Naive thymus-derived CD4-positive, alpha-beta T cell (primary cell): ENCODE results near the gene DIAPH1. TPM values are rescaled to one million over a fixed set of nuclear protein-coding genes. Genes with fewer than 3 reads are reported as not detected.

Experiments used
- ATAC-seq: fragments of 150-1000 bp; cut with Tn5 transposase; 2 replicates; pipeline ENCODE4 v1.10.0; 2021; ENCODE audit warnings: mild to moderate bottlenecking, moderate library complexity
- CTCF ChIA-PET: fragments of 350-600 bp; sonication (Branson Sonifier 250); formaldehyde crosslinking; loops from one replicate; lab custom pipeline; 2021; ENCODE audit warnings: antibody characterized with exemption; lab: Charles Lee
- POLR2A ChIA-PET: fragments of 350-600 bp; sonication (Branson Sonifier 250); formaldehyde crosslinking; loops from one replicate; lab custom pipeline; 2021; ENCODE audit warnings: antibody characterized with exemption, inconsistent platforms; lab: Charles Lee
- DNase-seq, 9 donors: peaks; one replicate each; pipeline versions ENCODE4 v3.0.0 to v3.0.0-alpha.2; 2020 to 2022; ENCODE audit warnings: mixed read lengths in 1 of 9
- H3K27ac ChIP-seq: one replicate; pipeline ENCODE4 v1.7.0; 2013; ENCODE audit warnings: mild to moderate bottlenecking, low read depth, low read length, moderate library complexity
- H3K27me3 ChIP-seq, 2 donors: one replicate each; pipeline ENCODE4 v1.7.0; 2013; ENCODE audit warnings: low read length in 2 of 2, mild to moderate bottlenecking in 2 of 2, moderate library complexity in 2 of 2; ENCODE audit not compliant: control insufficient read depth in 2 of 2, insufficient read depth in 2 of 2
- H3K36me3 ChIP-seq, 3 experiments: 1 replicate in 2 of 3; 2 replicates in 1 of 3; pipeline ENCODE4 v1.7.0; 2013; ENCODE audit warnings: low read length in 3 of 3, mild to moderate bottlenecking in 3 of 3, moderate library complexity in 1 of 3; ENCODE audit not compliant: insufficient read depth in 3 of 3, control insufficient read depth in 2 of 3
- H3K4me1 ChIP-seq, 2 donors: one replicate each; pipeline ENCODE4 v1.7.0; 2013; ENCODE audit warnings: low read length in 2 of 2, mild to moderate bottlenecking in 2 of 2, moderate library complexity in 1 of 2; ENCODE audit not compliant: control insufficient read depth in 2 of 2, insufficient read depth in 2 of 2
- H3K4me3 ChIP-seq: 2 replicates; pipeline ENCODE4 v1.7.0; 2013; ENCODE audit warnings: mild to moderate bottlenecking, low read length
- H3K9me3 ChIP-seq, 3 experiments: 1 replicate in 2 of 3; 2 replicates in 1 of 3; pipeline ENCODE4 v1.7.0; 2013; ENCODE audit warnings: low read length in 3 of 3; ENCODE audit not compliant: control insufficient read depth in 2 of 3
- H3K27ac Mint-ChIP-seq, 9 donors: one replicate each; pipeline ENCODE4 v1.8.0; 2020 to 2022; ENCODE audit warnings: mixed read lengths in 9 of 9, mild to moderate bottlenecking in 8 of 9, moderate library complexity in 5 of 9, inconsistent platforms in 2 of 9
- H3K27me3 Mint-ChIP-seq, 5 donors: one replicate each; pipeline ENCODE4 v1.8.0; 2021 to 2022; ENCODE audit warnings: mixed read lengths in 5 of 5, mild to moderate bottlenecking in 1 of 5
- H3K36me3 Mint-ChIP-seq, 5 donors: one replicate each; pipeline ENCODE4 v1.8.0; 2020 to 2022; ENCODE audit warnings: mixed read lengths in 5 of 5, mild to moderate bottlenecking in 3 of 5, inconsistent platforms in 1 of 5
- H3K4me1 Mint-ChIP-seq, 7 donors: one replicate each; pipeline ENCODE4 v1.8.0; 2020 to 2022; ENCODE audit warnings: mixed read lengths in 7 of 7, mild to moderate bottlenecking in 3 of 7, inconsistent platforms in 1 of 7
- H3K4me3 Mint-ChIP-seq, 10 donors: one replicate each; pipeline ENCODE4 v1.8.0; 2020 to 2022; ENCODE audit warnings: mild to moderate bottlenecking in 10 of 10, mixed read lengths in 10 of 10, moderate library complexity in 6 of 10, inconsistent platforms in 2 of 10
- H3K9me3 Mint-ChIP-seq, 11 donors: one replicate each; pipeline ENCODE4 v1.8.0; 2020 to 2022; ENCODE audit warnings: mixed read lengths in 11 of 11, mild to moderate bottlenecking in 4 of 11, inconsistent platforms in 1 of 11, moderate library complexity in 1 of 11
- intact Hi-C, 2 donors: fragments of 100-400 bp; cut with micrococcal nuclease; formaldehyde crosslinking; loops; one replicate each; pipeline ENCODE4 v1.15.1; 2023
- polyA plus RNA-seq, 2 donors: library from polyadenylated mRNA; unstranded; fragments of 300-500 nt; fragmentation: Illumina TruSeq; gene quantifications; one replicate each; pipeline ENCODE4 v1.2.3, GENCODE V29; 2021
- total RNA-seq, 6 experiments: library from RNA in 5 of 6; stranded (reverse) in 5 of 6; gene quantifications; 1 replicate in 5 of 6; 2 replicates in 1 of 6; pipeline ENCODE4 v1.2.3 and lab custom pipeline; 2021 to 2026

Gene DIAPH1
- total and polyA plus RNA-seq, 7 experiments from 2014 or later = 89.7 to 278 (median 172) TPM

- ChIA-PET POLR2A (interaction anchor here (1.0 to 1.6 kb wide), 3 partner anchors 34 to 239 kb away, joined by 3 to 7 read pairs (median 4); partner anchors contain the start of gene TAF7), CTCF (interaction anchor here (0.6 to 3.6 kb wide), 14 partner anchors 9 to 476 kb away, joined by 3 to 13 read pairs (median 3); partner anchors contain the start of genes PCDHGA10 and PCDHGB3)
- Histone ChIP-seq H3K9me3 (no peaks in the 10 kb centered on the region), H3K4me1 (peaks cover 6 to 7% of the 10 kb centered on the region in 2 donors), H3K36me3 (peaks cover 10 to 47% (median 11%) of the 10 kb centered on the region in 3 experiments), H3K4me3 (no peak overlapping the region), H3K27ac (peak overlapping the region; percentile 33), H3K27me3 (no peaks in the 10 kb centered on the region)
- H3K9me3 Mint-ChIP-seq = no peaks in the 10 kb centered on the region
- H3K36me3 Mint-ChIP-seq = peaks cover 3 to 58% (median 34%) of the 10 kb centered on the region in 5 donors
- peak overlapping the region; percentile 4 to 69 (median 55) for H3K27ac Mint-ChIP-seq
- DNase-seq = no peak
- ATAC-seq = peak; percentile 19
- peak overlapping the region in 2 of 10 donors; percentile 13 to 14 for H3K4me3 Mint-ChIP-seq
- intact Hi-C loops = loop anchor here (1.0 to 10.0 kb wide), 9 partner anchors 141 to 474 kb away; partner anchors contain the start of genes PCDHB14 (in 1 of the 2), PCDHGA10 (in 1 of the 2), PCDHGA3 (in 1 of the 2) and PCDHGB2 (in 1 of the 2)
- no peaks in the 10 kb centered on the region for H3K27me3 Mint-ChIP-seq
- peaks cover 21 to 50% (median 34%) of the 10 kb centered on the region in 7 donors for H3K4me1 Mint-ChIP-seq
Observed at GRCh38 chr5:141558150-141558549, 60.6 kb downstream of the DIAPH1 start.

- no peaks in the 10 kb centered on the region for H3K9me3 ChIP-seq
Observed at GRCh38 chr5:141557681-141558136, 61.1 kb downstream of the DIAPH1 start.

GRCh38 chr5:141547921-141548320 lies 70.9 kb downstream of the DIAPH1 start:
- no peaks in the 10 kb centered on the region for H3K4me1 ChIP-seq
- H3K27ac Mint-ChIP-seq = peak overlapping the region in 2 of 9 donors; percentile 19 to 41
- no peaks in the 10 kb centered on the region for H3K27me3 ChIP-seq
- no peak overlapping the region for H3K4me3 Mint-ChIP-seq
- peaks cover 0 to 24% (median 15%) of the 10 kb centered on the region in 11 donors for H3K9me3 Mint-ChIP-seq
- peaks cover 4 to 37% (median 9%) of the 10 kb centered on the region in 3 experiments for H3K36me3 ChIP-seq
- H3K27ac ChIP-seq = no peak overlapping the region
- peaks cover 12 to 58% (median 48%) of the 10 kb centered on the region in 7 donors for H3K4me1 Mint-ChIP-seq
- CTCF ChIA-PET = interaction anchor here (0.5 to 1.7 kb wide), 2 partner anchors 8 to 37 kb away, joined by 3 to 5 read pairs; no protein-coding TSS in a partner anchor
- ATAC-seq = no peak
- H3K9me3 ChIP-seq = peaks cover 0 to 16% (median 0%) of the 10 kb centered on the region in 3 experiments
- no peak overlapping the region for H3K4me3 ChIP-seq
- H3K27me3 Mint-ChIP-seq = no peaks in the 10 kb centered on the region
- POLR2A ChIA-PET = no interaction called here
- intact Hi-C loops = no loop called here
- peaks cover 12 to 82% (median 60%) of the 10 kb centered on the region in 5 donors for H3K36me3 Mint-ChIP-seq
- DNase-seq = no peak

More at GRCh38 chr5:141557681-141558136, 61.1 kb downstream of the DIAPH1 start:
- peak overlapping the region; percentile 4 to 69 (median 53) for H3K27ac Mint-ChIP-seq
- no peak overlapping the region for H3K4me3 ChIP-seq
- no peaks in the 10 kb centered on the region for H3K27me3 ChIP-seq
- peaks cover 3 to 61% (median 30%) of the 10 kb centered on the region in 5 donors for H3K36me3 Mint-ChIP-seq
- peak; percentile 52 to 74 (median 68) for DNase-seq
- H3K9me3 Mint-ChIP-seq = no peaks in the 10 kb centered on the region
- H3K27me3 Mint-ChIP-seq = no peaks in the 10 kb centered on the region
- no peak overlapping the region for H3K27ac ChIP-seq
- ChIA-PET POLR2A (interaction anchor here (1.5 to 1.6 kb wide), 2 partner anchors 237 to 238 kb away, joined by 4 to 7 read pairs; partner anchors contain the start of gene TAF7), CTCF (interaction anchor here (0.6 to 3.6 kb wide), 15 partner anchors 9 to 1063 kb away, joined by 3 to 13 read pairs (median 3); partner anchors contain the start of genes PCDHGA10 and PCDHGB3)
- H3K36me3 ChIP-seq = peaks cover 10 to 42% (median 11%) of the 10 kb centered on the region in 3 experiments
- peaks cover 18 to 46% (median 32%) of the 10 kb centered on the region in 7 donors for H3K4me1 Mint-ChIP-seq
- intact Hi-C loops = loop anchor here (1.0 to 10.0 kb wide), 9 partner anchors 140 to 473 kb away; partner anchors contain the start of genes PCDHB14 (in 1 of the 2), PCDHGA10 (in 1 of the 2), PCDHGA3 (in 1 of the 2) and PCDHGB2 (in 1 of the 2)
- peak; percentile 93 for ATAC-seq
- peaks cover 6 to 7% of the 10 kb centered on the region in 2 donors for H3K4me1 ChIP-seq
- H3K4me3 Mint-ChIP-seq = peak overlapping the region in 2 of 10 donors; percentile 13 to 14

GRCh38 chr5:141547488-141547887 lies 71.3 kb downstream of the DIAPH1 start:
- intact Hi-C loops = no loop called here
- Mint-ChIP-seq H3K27me3 (no peaks in the 10 kb centered on the region), H3K36me3 (peaks cover 12 to 82% (median 61%) of the 10 kb centered on the region in 5 donors), H3K9me3 (peaks cover 0 to 24% (median 15%) of the 10 kb centered on the region in 11 donors), H3K4me1 (peaks cover 12 to 60% (median 47%) of the 10 kb centered on the region in 7 donors), H3K4me3 (peak overlapping the region in 1 of 10 donors; percentile 6), H3K27ac (peak overlapping the region in 3 of 9 donors; percentile 23 to 49 (median 27))
- ChIA-PET CTCF (interaction anchor here (1.7 kb wide), 1 partner anchor 8 kb away, joined by 5 read pairs; no protein-coding TSS in a partner anchor), POLR2A (no interaction called here)
- Histone ChIP-seq H3K9me3 (peaks cover 0 to 16% (median 0%) of the 10 kb centered on the region in 3 experiments), H3K4me1 (no peaks in the 10 kb centered on the region), H3K27me3 (no peaks in the 10 kb centered on the region), H3K27ac (no peak overlapping the region), H3K36me3 (peaks cover 4 to 37% (median 9%) of the 10 kb centered on the region in 3 experiments), H3K4me3 (no peak overlapping the region)
- DNase-seq = no peak
- no peak for ATAC-seq

GRCh38 chr5:141543053-141543452 lies 75.7 kb downstream of the DIAPH1 start:
- no peak overlapping the region for H3K27ac ChIP-seq
- peaks cover 2 to 28% (median 3%) of the 10 kb centered on the region in 3 experiments for H3K36me3 ChIP-seq
- H3K27me3 Mint-ChIP-seq = no peaks in the 10 kb centered on the region
- H3K4me1 Mint-ChIP-seq = peaks cover 0 to 39% (median 21%) of the 10 kb centered on the region in 7 donors
- intact Hi-C loops = no loop called here
- CTCF ChIA-PET = interaction anchor here (1.5 kb wide), 1 partner anchor 9 kb away, joined by 3 read pairs; no protein-coding TSS in a partner anchor
- H3K36me3 Mint-ChIP-seq = peaks cover 19 to 57% (median 39%) of the 10 kb centered on the region in 5 donors
- no peak overlapping the region for H3K4me3 ChIP-seq
- peaks cover 0 to 15% (median 12%) of the 10 kb centered on the region in 11 donors for H3K9me3 Mint-ChIP-seq
- DNase-seq = no peak
- POLR2A ChIA-PET = interaction anchor here (0.6 kb wide), 1 partner anchor 230 kb away, joined by 3 read pairs; no protein-coding TSS in a partner anchor
- H3K27me3 ChIP-seq = no peaks in the 10 kb centered on the region
- no peak overlapping the region for H3K4me3 Mint-ChIP-seq
- no peaks in the 10 kb centered on the region for H3K4me1 ChIP-seq
- no peak for ATAC-seq
- peaks cover 0 to 7% (median 0%) of the 10 kb centered on the region in 3 experiments for H3K9me3 ChIP-seq
- no peak overlapping the region for H3K27ac Mint-ChIP-seq

GRCh38 chr5:141534492-141535213 lies 84.1 kb downstream of the DIAPH1 start:
- no peaks in the 10 kb centered on the region for H3K27me3 ChIP-seq
- no peak overlapping the region for H3K4me3 ChIP-seq
- no peak for DNase-seq
- peaks cover 3 to 31% (median 28%) of the 10 kb centered on the region in 5 donors for H3K36me3 Mint-ChIP-seq
- no peaks in the 10 kb centered on the region for H3K4me1 ChIP-seq
- H3K27me3 Mint-ChIP-seq = no peaks in the 10 kb centered on the region
- CTCF ChIA-PET = interaction anchor here (0.9 to 1.7 kb wide), 4 partner anchors 9 to 121 kb away, joined by 3 to 7 read pairs (median 4); partner anchors contain the start of gene PCDHGA10
- H3K36me3 ChIP-seq = peaks cover 27 to 70% (median 30%) of the 10 kb centered on the region in 3 experiments
- no peaks in the 10 kb centered on the region for H3K9me3 ChIP-seq
- peak overlapping the region in 7 of 9 donors; percentile 48 to 84 (median 68) for H3K27ac Mint-ChIP-seq
- H3K4me1 Mint-ChIP-seq = peaks cover 0 to 17% (median 15%) of the 10 kb centered on the region in 7 donors
- H3K27ac ChIP-seq = no peak overlapping the region
- H3K4me3 Mint-ChIP-seq = peak overlapping the region in 1 of 10 donors; percentile 36
- POLR2A ChIA-PET = no interaction called here
- no peaks in the 10 kb centered on the region for H3K9me3 Mint-ChIP-seq
- intact Hi-C loops = no loop called here
- ATAC-seq = no peak
